Nephron progenitor cell (in vitro differentiated cells): Measurements from ENCODE around the gene MYH10.
A peak's percentile ranks its signal among the peaks of the same experiment; 100 is the strongest.

Experiments used
- DNase-seq: peaks from one replicate; pipeline ENCODE4 v3.0.0; 2021
- H3K27ac Mint-ChIP-seq: 2 replicates; pipeline ENCODE4 v1.8.0; 2021; ENCODE audit warnings: mild to moderate bottlenecking, moderate library complexity, mixed read lengths
- H3K27me3 Mint-ChIP-seq: 2 replicates; pipeline ENCODE4 v1.8.0; 2021; ENCODE audit warnings: mild to moderate bottlenecking, low read depth, mixed read lengths; ENCODE audit not compliant: poor library complexity
- H3K36me3 Mint-ChIP-seq: 2 replicates; pipeline ENCODE4 v1.8.0; 2021; ENCODE audit warnings: low read depth, mixed read lengths
- H3K4me1 Mint-ChIP-seq: 2 replicates; pipeline ENCODE4 v1.8.0; 2021; ENCODE audit warnings: mixed read lengths
- H3K4me3 Mint-ChIP-seq: 2 replicates; pipeline ENCODE4 v1.8.0; 2021; ENCODE audit warnings: mild to moderate bottlenecking, moderate library complexity, mixed read lengths
- H3K9me3 Mint-ChIP-seq: 2 replicates; pipeline ENCODE4 v1.8.0; 2021; ENCODE audit warnings: mild to moderate bottlenecking, moderate library complexity, mixed read lengths
- TF ChIP-seq, protein P1 (sequence below): fragments of 200-600 bp; sonication (generic); IDR thresholded peaks from 2 replicates; pipeline ENCODE4 v1.5.0; 2021; ENCODE audit warnings: antibody characterized with exemption

MYH10 gene

GRCh38 chr17:8447799-8448198 is 182.7 kb downstream of the MYH10 start:
- TF ChIP-seq, protein P1, sequence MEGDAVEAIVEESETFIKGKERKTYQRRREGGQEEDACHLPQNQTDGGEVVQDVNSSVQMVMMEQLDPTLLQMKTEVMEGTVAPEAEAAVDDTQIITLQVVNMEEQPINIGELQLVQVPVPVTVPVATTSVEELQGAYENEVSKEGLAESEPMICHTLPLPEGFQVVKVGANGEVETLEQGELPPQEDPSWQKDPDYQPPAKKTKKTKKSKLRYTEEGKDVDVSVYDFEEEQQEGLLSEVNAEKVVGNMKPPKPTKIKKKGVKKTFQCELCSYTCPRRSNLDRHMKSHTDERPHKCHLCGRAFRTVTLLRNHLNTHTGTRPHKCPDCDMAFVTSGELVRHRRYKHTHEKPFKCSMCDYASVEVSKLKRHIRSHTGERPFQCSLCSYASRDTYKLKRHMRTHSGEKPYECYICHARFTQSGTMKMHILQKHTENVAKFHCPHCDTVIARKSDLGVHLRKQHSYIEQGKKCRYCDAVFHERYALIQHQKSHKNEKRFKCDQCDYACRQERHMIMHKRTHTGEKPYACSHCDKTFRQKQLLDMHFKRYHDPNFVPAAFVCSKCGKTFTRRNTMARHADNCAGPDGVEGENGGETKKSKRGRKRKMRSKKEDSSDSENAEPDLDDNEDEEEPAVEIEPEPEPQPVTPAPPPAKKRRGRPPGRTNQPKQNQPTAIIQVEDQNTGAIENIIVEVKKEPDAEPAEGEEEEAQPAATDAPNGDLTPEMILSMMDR = no peak
- no peak for DNase-seq
- Mint-ChIP-seq H3K27me3 (no peaks in the 10 kb centered on the region), H3K4me1 (peaks cover 10% of the 10 kb centered on the region), H3K4me3 (no peak overlapping the region), H3K9me3 (no peaks in the 10 kb centered on the region), H3K36me3 (peaks cover 67% of the 10 kb centered on the region), H3K27ac (peak overlapping the region; percentile 30)

GRCh38 chr17:8445536-8445935 is 185.0 kb downstream of the MYH10 start:
- H3K36me3 Mint-ChIP-seq = peaks cover 61% of the 10 kb centered on the region
- peak overlapping the region; percentile 91 for H3K27ac Mint-ChIP-seq

DNA sequence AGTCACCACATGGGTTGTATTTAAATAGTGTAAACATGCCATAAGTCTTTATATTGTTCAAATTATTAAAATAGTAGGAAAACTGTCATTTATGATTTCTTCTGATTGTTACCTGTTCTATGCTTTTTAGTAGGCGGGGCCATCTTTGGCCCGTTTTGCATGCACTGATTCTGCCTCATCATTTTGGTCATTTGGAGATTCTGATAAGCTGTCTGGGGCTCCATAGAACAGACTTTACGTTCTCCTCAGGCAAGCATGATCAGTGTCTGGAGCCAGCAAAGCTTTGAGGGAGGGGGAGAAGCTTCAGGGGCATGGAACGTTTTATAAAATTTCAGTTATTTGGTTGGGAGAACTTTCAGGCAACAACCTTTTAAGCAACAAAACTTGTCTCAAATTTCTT is 186.0 kb downstream of the MYH10 start:
- no peak for DNase-seq
- Mint-ChIP-seq H3K4me3 (no peak overlapping the region), H3K27ac (no peak overlapping the region), H3K36me3 (peaks cover 61% of the 10 kb centered on the region), H3K4me1 (peaks cover 18% of the 10 kb centered on the region), H3K27me3 (no peaks in the 10 kb centered on the region), H3K9me3 (no peaks in the 10 kb centered on the region)
- TF ChIP-seq, protein P1 = no peak

More at GRCh38 chr17:8445536-8445935, 185.0 kb downstream of the MYH10 start:
- no peak for DNase-seq
- TF ChIP-seq, protein P1 = no peak
- no peak overlapping the region for H3K4me3 Mint-ChIP-seq
- no peaks in the 10 kb centered on the region for H3K27me3 Mint-ChIP-seq
- peaks cover 18% of the 10 kb centered on the region for H3K4me1 Mint-ChIP-seq
- no peaks in the 10 kb centered on the region for H3K9me3 Mint-ChIP-seq

- H3K36me3 Mint-ChIP-seq = peaks cover 56% of the 10 kb centered on the region
- no peaks in the 10 kb centered on the region for H3K9me3 Mint-ChIP-seq
- peak overlapping the region; percentile 82 for H3K27ac Mint-ChIP-seq
- H3K27me3 Mint-ChIP-seq = no peaks in the 10 kb centered on the region
- TF ChIP-seq, protein P1 = no peak
- DNase-seq = no peak
- peaks cover 18% of the 10 kb centered on the region for H3K4me1 Mint-ChIP-seq
- no peak overlapping the region for H3K4me3 Mint-ChIP-seq
These were observed 186.8 kb downstream of the MYH10 start for GRCh38 chr17:8443756-8444155.

DNA sequence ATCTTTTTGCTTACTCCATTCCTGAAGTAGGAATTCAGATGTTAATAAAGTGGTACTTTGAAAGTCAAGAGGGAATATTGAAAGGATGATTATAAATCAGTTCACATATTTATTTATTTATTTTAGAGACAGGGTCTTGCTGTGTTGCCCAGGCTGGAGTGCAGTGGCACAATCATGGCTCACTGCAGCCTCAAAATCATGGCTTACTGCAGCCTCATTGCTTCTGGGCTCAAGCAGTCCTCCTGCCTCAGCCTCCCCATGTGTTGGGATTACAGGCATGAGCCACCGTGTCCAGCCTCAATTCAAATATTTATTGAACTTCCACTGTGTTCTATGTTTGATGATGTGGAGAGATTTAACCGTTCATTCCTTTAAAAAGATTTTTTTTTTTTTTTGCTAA is 188.2 kb downstream of the MYH10 start:
- H3K4me1 Mint-ChIP-seq = peaks cover 22% of the 10 kb centered on the region
- H3K36me3 Mint-ChIP-seq = peaks cover 44% of the 10 kb centered on the region
- H3K27me3 Mint-ChIP-seq = no peaks in the 10 kb centered on the region
- no peak for DNase-seq
- no peaks in the 10 kb centered on the region for H3K9me3 Mint-ChIP-seq
- H3K27ac Mint-ChIP-seq = no peak overlapping the region
- no peak overlapping the region for H3K4me3 Mint-ChIP-seq
- TF ChIP-seq, protein P1 = no peak

GRCh38 chr17:8441690-8442089 is 188.8 kb downstream of the MYH10 start:
- Mint-ChIP-seq H3K36me3 (peaks cover 38% of the 10 kb centered on the region), H3K9me3 (no peaks in the 10 kb centered on the region), H3K4me3 (no peak overlapping the region), H3K27ac (no peak overlapping the region), H3K4me1 (peaks cover 28% of the 10 kb centered on the region), H3K27me3 (peaks cover 3% of the 10 kb centered on the region)
- TF ChIP-seq, protein P1 = no peak
- DNase-seq = no peak
